GM19239 (cell line): ENCODE data around the gene ZNF277.
"Not testable (repeated sequence)": the region's sequence is repeated elsewhere in the genome, so short reads cannot be mapped to it uniquely, and the experiment has no call there.

Source experiments
- DNase-seq: peaks from one replicate; pipeline ENCODE4 v3.0.0; 2011; ENCODE audit warnings: low spot score; ENCODE audit not compliant: insufficient read length
- FAIRE-seq: peaks from 2 replicates; lab custom pipeline; 2011; peaks lifted over from hg19 to GRCh38; lab: Jason Lieb, UNC

ZNF277 gene

GRCh38 chr7:112283382-112283910 is 77.0 kb downstream of the ZNF277 start:
- FAIRE-seq (peak; percentile 31), DNase-seq (no peak)

GRCh38 chr7:112286250-112287086 is 80.0 kb downstream of the ZNF277 start:
- DNase-seq, result no peak
- FAIRE-seq, result peak; percentile 44

GRCh38 chr7:112288301-112288700 is 81.8 kb downstream of the ZNF277 start:
- DNase-seq (no peak), FAIRE-seq (no peak)

GRCh38 chr7:112290065-112290464 is 83.6 kb downstream of the ZNF277 start:
- DNase-seq (no peak), FAIRE-seq (no peak)

GRCh38 chr7:112292162-112292561 is 85.7 kb downstream of the ZNF277 start:
- FAIRE-seq, result no peak
- DNase-seq, result no peak

GRCh38 chr7:112293416-112293815 is 86.9 kb downstream of the ZNF277 start:
- FAIRE-seq (no peak), DNase-seq (no peak)

GRCh38 chr7:112296432-112296831 is 89.9 kb downstream of the ZNF277 start:
- no peak for FAIRE-seq
- DNase-seq, result no peak

GRCh38 chr7:112297681-112298080 is 91.2 kb downstream of the ZNF277 start:
- no peak for FAIRE-seq
- DNase-seq, result no peak

- DNase-seq (no peak), FAIRE-seq (no peak)
Observed at GRCh38 chr7:112298543-112299100, 92.1 kb downstream of the ZNF277 start.

- DNase-seq, result no peak
- FAIRE-seq, result no peak
Observed at GRCh38 chr7:112300072-112300471, 93.6 kb downstream of the ZNF277 start.

GRCh38 chr7:112300831-112301407 is 94.4 kb downstream of the ZNF277 start:
- FAIRE-seq (no peak), DNase-seq (no peak)

GRCh38 chr7:112302566-112302965 is 96.1 kb downstream of the ZNF277 start:
- DNase-seq (no peak), FAIRE-seq (no peak)

- DNase-seq (no peak), FAIRE-seq (no peak)
Observed at GRCh38 chr7:112306903-112307302, 100.4 kb downstream of the ZNF277 start.

GRCh38 chr7:112307506-112307905 is 101.0 kb downstream of the ZNF277 start:
- FAIRE-seq (peak; percentile 21), DNase-seq (no peak)

- FAIRE-seq, result no peak
- no peak for DNase-seq
Observed at GRCh38 chr7:112308974-112309373, 102.5 kb downstream of the ZNF277 start.

GRCh38 chr7:112316803-112317202 is 110.3 kb downstream of the ZNF277 start:
- FAIRE-seq, DNase-seq: not testable (repeated sequence)

- no peak for DNase-seq
- FAIRE-seq, result no peak
Observed at GRCh38 chr7:112322070-112322469, 115.6 kb downstream of the ZNF277 start.

GRCh38 chr7:112327566-112327965 is 121.1 kb downstream of the ZNF277 start:
- FAIRE-seq, result no peak
- no peak for DNase-seq

GRCh38 chr7:112331492-112331891 is 125.0 kb downstream of the ZNF277 start:
- FAIRE-seq, result no peak

GRCh38 chr7:112334366-112334765 is 127.9 kb downstream of the ZNF277 start:
- DNase-seq, result no peak
- FAIRE-seq, result no peak

More at GRCh38 chr7:112331492-112331891, 125.0 kb downstream of the ZNF277 start:
- no peak for DNase-seq

GRCh38 chr7:112336261-112336660 is 129.8 kb downstream of the ZNF277 start:
- DNase-seq, result no peak
- FAIRE-seq, result no peak
